Measurements from ENCODE around the gene CSRP3.

- TF ChIP-seq CTCF (conservative IDR thresholded peaks at IDR 0.05; ENCODE audit: low read depth, low read length) (no peak), RAD21 (IDR thresholded peaks at IDR 0.05; ENCODE audit: low read length) (no peak), ELK1 (IDR thresholded peaks at IDR 0.05; ENCODE audit: borderline replicate concordance, low read depth, low read length) (no peak), MAFK (IDR thresholded peaks at IDR 0.05; ENCODE audit: low read depth, low read length) (no peak), NFE2L2 (IDR thresholded peaks at IDR 0.05; ENCODE audit: low read depth, low read length) (no peak)
Observed at GRCh38 chr11:19243613-19244012, 41.8 kb upstream of the CSRP3 start.

All from IMR-90 (cell line).